Bone marrow (tissue), 2 donors: ENCODE data around the gene UHMK1.
A peak's percentile ranks its signal among the peaks of the same experiment; 100 is the strongest.

ENCODE experiments used
- DNase-seq, 2 donors: peaks; one replicate each; lab custom pipeline; 2025; lab: John Stamatoyannopoulos, UW

Gene UHMK1

DNA sequence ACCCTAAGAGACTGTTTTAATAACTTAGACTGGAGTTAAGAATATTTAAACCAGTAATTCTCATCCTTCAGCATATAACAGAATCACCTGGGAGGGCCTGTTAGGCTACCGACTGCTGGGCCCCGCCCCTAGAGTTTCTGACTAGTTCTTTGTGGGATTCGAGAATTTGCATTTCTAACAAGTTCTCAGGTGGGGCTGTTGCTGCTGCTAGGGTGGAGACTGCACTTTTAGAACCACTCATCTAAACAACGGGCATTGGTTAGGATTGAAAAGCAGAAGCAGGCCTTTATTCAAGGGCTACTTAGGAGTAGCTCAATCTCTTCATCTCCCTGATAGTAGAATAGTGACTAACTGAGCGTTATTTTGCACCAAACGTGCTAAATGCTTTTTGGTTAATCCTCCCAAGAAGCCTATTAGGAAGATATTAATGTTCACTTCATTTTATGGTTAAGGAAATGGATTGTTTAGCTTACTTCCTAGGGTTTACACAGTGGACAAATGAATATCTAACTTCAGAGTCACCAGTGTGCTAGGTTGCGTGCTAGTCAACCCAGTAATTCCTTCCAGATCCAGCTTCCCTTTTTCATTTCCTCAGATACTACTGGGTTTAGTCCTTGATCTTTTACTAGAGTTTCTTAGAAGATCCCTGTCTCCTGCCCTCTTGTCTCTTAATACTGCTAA is 32.8 kb downstream of the UHMK1 start:
- DNase-seq: no peak

DNA sequence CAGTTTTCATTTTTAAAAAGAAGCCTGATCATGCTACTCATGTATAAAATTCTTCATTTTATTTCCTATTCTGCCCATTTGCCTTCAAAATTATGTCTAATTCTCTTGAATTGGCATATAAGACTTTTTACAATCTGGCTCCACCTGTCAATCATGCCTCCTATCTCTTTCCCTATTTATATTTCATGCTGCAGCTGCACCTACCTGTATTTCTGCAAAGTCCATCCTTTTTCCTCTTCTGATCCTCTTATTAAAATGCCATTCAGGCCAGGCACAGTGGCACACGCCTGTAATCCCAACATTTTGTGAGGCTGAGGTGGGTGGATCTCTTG is 33.3 kb downstream of the UHMK1 start:
- no peak for DNase-seq

DNA sequence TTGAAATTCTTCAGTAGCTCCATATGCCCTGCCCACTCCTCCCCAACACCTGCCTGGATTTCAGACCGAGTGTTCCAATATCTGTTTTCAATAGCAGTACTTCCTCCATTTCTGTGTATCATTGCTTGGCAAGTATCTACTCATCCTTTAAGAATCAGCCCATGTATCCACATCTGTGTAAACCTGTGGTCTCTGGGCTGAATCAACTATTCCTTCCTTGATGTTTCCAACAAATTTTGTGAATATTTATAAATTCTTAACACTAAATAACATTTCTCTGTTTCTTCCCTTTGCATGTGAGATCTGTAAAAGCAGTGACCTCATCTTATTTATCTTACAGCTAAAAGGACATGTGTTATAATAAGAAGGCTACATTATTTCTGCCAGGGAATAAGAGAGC is 37.9 kb downstream of the UHMK1 start:
- no peak for DNase-seq

DNA sequence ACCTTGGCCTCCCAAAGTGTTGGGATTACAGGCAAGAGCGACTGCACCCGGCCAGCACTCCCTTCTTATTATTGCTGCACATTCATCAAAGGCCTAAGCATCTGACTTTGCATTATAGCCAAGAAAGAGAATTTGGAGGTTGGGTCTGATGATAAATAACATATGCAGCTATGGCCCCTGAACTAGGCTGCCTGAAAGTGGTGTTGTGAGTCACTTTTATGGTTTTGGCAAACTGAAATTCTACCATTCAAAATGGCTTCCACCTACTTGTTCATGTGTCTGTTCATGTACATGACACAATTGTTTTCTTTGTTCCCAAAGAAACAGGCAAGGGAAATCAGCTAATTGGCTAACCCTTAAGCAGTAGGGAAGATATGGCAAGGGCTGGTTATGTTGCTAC is 38.9 kb downstream of the UHMK1 start:
- no peak for DNase-seq

DNA sequence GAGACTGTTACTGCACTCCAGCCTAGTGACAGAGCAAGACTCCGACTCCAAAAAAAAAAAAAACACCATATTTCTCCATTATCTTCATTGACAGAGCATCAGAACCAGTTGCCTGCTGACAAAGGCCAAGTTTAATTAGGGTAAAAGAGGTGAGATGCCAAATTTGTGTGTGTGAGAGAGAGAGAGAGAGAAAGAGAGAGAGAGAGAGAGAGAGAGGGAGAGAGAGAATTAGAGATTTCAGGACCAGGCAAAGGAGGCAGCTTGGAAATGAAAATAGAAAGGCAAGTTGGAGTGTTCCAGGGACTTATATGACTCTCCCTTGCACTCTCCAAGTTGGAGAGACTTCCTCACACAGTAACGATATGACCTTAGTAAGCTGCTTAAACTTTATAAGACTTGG is 39.6 kb downstream of the UHMK1 start:
- no peak for DNase-seq

DNA sequence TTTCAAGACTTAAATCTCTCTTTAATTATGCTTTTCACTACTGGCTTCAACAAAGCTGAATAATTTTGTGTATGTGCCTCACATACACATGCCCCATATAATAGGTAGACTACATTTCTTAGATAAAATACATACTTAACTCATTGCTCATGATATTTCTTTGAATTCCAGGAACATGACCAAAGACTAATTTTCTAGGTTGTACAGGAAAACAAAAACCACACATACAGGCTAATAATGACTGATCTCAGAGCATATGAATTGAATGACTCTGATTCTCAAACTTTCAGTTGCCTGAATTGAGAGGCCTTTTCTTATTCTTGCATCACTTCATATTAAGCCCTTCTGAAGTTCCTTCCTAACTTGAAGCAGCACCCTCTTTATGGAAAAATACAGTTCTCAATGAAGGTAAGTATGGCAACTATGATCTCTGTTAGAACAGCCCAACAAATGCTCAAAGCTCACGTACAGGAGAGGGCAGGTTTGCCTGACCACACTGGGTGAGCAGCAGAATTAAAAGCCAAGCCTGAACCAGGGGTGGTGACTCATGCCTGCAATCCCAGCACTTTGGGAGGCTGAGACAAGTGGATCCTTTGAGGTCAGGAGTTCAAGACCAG is 41.3 kb downstream of the UHMK1 start:
- no peak for DNase-seq

DNA sequence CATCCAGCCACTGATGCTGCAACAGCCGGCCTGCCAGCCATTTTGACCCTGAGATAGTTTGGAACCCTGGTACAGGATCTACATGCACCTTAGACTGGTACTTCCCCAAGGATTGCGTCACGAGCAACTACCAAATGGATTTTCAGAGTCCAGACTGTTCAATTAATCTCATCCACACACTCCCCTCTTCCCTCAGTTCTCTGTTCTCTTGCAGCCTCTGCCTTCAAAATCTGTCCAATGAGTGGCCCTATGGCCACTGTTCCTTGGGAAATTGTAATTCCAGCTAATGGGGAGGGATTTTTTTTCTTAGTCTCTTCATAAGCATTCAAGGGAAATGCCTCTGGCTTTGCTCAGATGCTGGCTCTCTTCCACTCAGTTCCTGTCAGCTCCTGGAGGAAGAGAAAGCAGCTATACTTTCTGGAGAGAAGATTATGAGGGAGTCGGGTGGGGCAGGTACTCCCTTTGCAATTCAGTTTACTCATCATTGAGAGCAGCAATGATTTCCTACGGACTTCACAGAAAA is 44.1 kb downstream of the UHMK1 start:
- DNase-seq: no peak

DNA sequence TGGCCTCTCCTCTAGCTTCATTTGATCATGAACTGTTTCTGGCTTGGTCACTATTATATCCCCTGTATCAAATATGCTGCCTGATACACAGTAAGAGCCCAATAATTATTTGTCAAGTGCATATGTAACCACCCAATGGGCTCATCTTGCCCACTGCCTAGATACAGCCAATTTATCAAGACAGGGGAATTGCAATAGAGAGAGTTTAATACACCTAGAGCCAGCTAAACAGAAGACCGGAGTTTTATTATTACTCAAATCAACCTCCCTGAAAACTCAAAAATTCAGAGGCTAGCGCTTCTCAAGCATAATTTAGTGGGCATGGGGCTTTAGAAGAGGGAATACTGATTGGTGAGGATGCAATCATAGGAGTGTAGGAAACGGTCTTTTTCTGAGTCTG is 45.6 kb downstream of the UHMK1 start:
- DNase-seq: no peak

DNA sequence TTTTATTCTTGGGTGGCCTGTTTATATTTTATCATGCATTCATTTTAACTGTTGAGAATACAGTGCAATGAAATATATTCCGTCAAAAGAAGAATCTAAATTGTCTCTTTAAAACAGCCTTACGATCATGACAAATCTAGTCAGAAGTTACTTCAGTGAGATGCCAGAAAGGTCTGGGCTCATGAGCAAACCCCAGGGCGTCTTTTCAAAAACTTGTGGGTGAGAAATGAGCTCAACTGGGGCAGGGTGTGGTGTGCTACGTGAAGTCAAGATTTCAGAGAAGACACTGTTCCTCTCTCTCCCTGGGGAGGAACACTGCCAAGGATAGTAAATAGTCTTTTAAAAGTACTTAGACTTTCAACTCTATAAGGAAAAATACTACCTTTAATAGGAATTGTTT is 50.6 kb downstream of the UHMK1 start:
- DNase-seq: no peak

DNA sequence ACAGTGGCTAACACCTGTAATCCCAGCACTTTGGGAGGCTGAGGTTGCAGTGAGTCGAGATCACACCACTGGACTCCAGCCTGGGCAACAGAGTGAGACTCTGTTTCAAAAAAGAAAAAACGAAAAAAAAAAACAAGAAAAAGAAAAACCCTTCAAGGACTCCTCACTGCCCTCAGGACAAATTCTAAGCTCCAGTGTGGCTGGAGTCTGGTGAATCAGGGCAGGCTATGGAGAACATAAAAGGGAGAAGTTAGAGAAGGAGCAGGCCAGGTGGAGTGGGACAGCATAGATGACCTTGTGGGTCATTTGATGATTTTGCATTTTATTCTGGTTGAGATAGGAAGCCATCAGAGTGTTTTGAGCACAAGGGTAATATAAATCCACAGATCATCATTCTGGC is 51.4 kb downstream of the UHMK1 start:
- no peak for DNase-seq

DNA sequence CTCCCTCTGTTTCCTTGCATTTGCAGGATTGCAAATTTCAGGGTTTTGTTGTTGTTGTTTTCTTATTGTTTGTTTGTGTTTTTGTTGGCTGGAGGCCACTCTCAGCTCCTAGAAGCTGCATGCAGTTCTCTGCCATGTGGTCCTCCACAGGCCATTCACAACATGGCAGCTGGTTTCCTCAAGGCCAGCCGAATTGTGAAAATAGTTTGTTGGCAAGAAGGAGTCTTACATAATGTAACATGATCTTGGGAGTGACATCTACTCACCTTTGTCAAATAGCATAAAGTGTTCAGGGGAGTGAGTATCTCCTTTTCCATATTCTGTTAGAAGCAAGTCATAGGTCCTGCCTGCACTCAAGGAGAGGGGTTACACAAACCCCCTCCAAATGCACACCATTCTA is 53.3 kb downstream of the UHMK1 start:
- DNase-seq: no peak

DNA sequence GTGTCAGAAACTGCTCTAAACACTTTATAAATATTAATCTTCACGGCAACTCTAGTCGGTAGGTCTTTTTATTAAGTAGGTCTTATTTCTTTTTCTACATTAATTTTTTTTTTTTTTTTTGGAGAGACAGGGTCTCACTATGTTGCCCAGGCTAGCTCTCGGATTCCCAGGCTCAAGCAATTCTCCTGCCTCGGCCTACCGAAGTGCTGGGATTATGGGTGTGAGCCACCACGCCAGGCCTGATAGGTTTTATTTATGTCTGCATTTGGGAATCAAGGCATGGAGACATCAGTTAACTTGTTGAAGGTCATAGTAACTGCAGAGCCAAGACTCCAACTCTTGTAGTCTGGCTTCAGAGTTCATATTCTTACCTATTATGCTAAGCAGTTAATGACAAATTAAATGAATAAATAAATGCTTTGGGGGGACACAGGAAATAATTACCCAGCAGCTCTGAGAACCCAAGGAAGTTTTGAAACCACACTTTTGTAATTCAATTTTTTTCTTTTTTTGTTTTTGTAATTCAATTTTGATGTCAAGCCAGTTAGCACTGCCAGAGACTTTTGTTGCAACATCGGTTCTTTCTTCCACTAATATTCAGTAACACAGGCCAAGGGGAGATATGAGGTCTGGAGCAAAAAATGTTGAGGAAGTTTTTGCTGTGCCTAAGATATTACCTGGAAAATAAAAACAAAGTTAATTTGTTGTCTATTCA is 54.5 kb downstream of the UHMK1 start:
- DNase-seq: no peak

DNA sequence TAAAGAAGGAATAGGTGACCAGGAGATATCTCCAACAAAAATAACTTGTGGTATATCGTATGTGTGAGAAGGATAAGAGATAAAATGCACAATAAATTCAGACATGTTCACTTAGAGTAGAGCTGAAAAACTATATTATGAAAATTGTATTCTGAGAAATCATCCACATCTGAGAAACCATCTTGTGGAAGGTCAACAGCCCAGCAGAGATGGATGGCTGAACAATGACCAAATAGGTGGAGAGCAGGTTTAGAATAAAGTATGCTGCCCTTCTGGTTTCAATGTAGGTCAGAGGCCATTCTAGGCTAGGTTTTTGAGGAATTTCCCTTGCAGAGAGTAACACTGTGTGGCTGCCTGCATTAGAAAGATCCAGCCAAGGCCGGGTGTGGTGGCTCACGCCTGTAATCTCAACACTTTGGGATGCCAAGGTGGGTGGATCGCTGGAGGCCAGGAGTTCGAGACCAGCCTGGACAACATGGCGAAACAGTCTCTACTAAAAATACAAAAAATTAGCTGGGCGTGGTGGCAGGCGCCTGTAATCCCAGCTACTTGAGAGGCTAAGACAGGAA is 55.1 kb downstream of the UHMK1 start:
- no peak for DNase-seq

DNA sequence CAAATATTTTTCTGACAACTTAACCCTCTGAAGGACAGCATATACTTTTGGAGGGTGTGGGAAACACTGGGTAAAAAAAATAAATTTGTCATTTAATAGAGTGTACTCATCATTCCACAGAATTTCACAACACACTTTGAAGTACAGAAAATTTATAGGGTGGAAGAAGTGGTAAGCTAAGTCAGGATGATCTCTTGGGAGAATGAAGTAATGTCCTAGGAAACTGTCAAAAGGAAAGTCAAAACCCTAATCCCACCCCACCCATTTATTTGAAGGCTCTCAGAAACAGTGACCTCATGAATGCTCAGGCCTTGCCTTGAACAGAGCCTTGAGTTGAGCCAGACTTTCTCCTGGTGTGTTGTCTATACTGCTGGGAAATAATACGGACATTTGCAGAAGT is 56.6 kb downstream of the UHMK1 start:
- no peak for DNase-seq

DNA sequence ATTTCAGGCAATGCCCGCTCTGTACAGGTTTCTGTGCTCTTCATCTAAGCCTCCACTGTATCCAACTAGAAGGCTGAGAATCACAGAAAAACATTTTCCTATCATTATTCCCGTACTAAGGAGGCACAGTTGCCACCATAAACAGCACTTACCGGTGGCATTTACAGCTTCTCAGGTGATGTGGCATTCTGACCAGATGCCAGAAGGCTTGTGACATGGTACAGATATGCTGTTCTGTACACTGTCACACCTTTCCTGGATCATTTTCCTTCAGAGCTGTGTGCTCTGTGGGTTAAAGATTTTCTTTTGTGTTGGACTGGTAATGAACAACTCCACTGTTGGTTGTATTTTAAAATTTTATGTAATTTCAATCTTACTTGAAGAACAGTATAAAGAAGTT is 59.9 kb downstream of the UHMK1 start:
- no peak for DNase-seq

DNA sequence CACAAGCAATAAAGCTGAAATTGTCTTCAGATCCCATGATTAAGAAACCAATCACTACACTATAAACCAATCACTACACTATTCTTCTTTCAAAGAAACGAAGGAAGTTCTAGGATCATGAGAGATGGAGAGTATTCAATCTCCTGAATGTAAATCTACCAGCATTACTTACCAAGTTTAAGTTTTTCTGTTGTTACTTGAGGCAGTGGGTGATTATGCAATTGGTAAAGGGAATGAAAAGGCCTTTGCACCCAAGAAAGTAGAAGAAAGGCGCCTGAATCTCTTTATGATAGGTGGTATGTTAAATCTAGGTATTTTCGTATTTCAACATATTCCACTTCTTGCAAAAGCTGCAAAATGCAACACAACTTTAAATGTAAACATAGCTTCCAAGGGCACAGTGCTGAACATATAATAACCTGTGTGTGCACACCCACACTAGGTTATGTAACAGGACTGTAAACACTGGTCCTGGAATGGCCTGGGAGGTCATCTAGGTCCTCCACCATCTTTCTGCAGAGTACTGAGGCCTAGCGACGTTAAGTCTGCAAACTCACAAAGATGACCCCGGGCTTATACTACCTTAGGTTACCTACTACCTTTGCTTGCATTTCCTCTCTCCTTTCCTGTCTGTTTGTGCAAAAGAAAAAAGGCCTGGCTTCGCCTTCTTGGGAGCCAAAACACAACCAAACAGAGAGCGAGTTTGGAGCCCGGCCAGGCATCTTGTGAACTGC is 62.9 kb downstream of the UHMK1 start:
- DNase-seq: no peak

DNA sequence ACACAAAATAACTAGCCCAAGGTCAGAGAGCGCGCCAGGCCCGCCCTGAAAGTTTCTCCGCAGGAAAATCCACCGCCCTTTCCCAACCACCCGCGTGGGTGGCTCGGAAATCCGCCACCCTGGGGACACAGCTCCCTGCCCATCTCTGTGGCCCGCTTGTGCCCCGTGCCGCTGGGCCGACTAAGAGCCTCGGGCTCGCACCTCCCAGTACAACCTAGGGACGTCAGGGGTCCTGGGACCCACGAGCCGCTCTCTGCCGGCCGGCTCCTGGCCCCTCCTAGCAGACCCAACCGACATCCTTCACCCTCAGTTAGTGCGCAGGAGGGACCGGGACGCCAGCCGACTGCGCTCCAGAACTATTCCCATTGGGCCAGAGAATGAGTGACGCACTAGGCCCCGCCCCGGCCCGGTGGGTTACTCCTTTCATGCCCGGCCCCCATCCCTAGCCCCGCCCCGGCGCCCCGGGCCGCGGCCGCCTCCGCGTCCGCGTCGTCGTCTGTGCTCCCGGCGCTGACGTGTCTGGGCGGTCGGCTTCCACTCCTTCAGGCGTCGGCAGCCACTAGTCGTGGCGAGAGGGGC is 63.5 kb downstream of the UHMK1 start:
- DNase-seq: peak; percentile 85 to 94

DNA sequence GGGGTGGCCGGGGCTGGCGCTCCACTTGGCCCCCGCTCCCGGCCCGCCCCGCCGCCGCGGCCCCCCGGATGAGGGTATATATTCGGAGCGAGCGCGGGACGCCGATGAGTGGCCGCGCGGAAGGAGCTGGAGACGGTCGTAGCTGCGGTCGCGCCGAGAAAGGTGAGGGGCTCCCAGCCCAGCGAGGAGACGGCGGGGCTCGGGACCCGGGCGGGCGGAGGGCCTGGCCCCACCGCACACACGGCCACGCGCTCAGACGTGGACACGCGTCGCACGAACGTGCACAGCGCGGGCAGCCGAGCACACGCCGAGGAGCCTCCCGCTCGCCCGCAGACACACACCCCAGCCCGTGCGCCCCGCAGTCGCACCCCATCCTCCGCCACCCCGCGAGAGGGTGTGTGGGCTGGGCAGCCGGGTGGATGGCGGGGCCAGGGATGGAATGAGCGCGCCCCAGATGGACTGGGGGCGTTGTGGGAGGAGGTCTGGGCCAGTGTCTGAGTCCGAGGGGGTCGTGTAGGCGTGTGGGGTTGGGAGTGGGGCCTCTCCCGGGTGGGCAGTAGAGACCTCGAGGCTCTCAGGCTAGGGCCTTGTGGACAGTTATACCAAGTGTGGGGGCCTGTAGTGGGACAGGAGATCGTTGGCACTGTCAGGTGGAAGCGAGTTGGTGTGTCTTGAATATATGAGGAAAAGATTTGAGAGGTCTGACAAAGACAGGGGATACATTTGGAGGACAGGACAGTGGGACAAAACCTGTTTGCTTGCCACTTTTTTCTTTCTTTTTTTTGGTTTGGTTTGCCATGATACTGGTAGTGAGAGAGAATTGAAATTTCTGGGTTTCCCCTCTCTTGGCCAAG is 64.2 kb downstream of the UHMK1 start, which contains the start of gene UAP1:
Gene UAP1, plus strand, starts transcription at position 107 of the 854 bp plus-strand sequence. CDS start 4,347 bp downstream, outside the sequence.
- DNase-seq: no peak

DNA sequence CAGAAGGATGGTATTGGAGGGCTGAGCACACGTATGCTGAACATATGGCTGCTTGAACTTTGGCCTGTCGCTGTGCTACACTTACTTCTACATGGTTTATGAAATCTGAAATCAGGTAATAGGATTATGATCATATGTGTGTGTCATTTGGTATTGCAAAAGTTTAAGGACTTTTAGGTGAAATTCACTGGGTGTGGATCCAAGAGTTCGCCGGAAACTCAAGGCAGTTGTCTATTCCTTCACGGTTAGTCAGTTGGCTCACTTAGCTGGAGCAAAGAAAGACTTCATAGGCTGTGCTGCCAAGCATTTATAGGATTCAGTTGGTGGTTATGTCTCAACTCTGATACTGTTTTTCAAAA is 64.8 kb downstream of the UHMK1 start:
- DNase-seq: no peak

DNA sequence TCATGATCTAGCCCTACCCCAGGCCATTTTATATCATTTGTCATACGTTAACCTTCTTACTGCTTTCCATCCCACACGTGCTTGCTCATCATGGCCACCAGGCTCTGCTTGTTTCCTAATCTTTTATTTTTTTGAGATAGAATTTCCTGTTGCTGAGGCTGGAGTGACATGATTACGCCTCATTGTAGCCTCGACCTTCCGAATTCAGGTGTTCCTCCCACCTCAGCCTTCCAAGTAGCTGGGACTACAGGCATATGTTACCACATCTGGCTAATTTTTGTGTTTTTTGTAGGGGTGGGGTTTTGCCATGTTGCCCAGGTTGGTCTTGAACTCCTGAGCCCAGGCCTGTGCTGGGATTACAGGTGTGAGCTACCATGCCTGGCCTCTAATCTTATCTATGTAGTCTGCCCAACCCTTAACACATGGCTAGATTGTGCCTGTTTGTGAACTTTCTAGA is 67.2 kb downstream of the UHMK1 start:
- DNase-seq: no peak

DNA sequence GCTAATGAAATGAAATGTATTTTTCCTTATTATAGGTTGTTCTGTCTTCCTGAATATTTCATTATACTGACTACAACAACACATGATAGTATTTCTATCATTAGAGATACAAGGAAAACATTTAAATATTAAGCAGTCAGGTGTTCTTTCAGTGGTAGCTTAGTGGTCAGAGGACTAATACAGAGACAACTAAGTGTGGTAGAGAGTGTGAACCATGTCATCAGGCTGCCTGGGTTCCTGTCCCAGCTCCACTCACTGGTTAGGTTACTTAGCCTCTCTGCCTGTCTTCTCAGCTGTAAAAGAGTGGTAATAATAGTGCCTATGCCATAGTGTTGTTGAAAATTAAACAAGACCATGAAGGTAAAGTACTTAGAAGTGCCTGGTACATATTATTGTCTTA is 67.8 kb downstream of the UHMK1 start:
- DNase-seq: no peak
